GM12801 (cell line): ENCODE data around the gene DNAI4.

Experiments used
- TF ChIP-seq, protein P1 (sequence below): IDR thresholded peaks from one replicate; pipeline ENCODE4 v1.5.1; 2011; ENCODE audit warnings: control low read depth; ENCODE audit not compliant: insufficient read length; ENCODE audit errors: extremely low read depth

DNAI4 gene

DNA sequence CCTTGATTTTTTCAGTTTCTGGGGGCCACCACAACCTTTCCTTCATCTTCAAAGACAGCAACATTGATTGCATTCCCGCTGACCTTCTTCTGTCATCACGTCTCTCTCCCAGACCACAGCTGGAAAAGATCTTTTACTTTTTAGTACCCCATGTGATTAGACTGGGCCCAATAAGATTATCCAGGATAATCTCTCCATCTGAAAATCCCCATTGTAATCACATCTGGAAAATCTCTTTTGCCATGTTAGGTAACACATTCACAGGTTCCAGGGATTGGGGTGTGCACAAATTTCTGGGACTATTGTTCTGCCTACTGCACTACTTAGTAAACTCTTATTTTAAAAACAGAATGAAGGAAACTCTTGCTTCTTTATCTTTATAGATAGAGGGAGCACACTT lies 76.5 kb downstream of the DNAI4 start:
- TF ChIP-seq, protein P1, sequence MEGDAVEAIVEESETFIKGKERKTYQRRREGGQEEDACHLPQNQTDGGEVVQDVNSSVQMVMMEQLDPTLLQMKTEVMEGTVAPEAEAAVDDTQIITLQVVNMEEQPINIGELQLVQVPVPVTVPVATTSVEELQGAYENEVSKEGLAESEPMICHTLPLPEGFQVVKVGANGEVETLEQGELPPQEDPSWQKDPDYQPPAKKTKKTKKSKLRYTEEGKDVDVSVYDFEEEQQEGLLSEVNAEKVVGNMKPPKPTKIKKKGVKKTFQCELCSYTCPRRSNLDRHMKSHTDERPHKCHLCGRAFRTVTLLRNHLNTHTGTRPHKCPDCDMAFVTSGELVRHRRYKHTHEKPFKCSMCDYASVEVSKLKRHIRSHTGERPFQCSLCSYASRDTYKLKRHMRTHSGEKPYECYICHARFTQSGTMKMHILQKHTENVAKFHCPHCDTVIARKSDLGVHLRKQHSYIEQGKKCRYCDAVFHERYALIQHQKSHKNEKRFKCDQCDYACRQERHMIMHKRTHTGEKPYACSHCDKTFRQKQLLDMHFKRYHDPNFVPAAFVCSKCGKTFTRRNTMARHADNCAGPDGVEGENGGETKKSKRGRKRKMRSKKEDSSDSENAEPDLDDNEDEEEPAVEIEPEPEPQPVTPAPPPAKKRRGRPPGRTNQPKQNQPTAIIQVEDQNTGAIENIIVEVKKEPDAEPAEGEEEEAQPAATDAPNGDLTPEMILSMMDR, result no peak

DNA sequence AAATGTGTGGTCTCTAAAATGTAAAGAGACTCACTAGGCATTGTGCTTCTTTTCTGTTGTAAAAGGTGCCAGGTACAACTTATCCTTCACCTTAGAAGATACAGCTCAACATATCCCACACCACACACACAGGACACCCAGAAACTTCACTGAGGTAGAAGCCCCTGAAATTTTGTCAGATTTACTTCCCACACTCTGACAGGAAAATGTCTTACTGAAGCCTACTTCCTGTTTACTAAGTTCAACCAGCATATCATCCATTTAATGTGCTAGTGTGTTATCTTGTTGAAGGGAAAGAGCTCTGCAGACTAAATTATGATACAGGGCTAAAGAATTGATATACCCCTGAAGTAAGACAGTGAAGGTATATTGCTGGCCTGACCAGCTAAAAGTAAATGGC lies 83.7 kb downstream of the DNAI4 start:
- TF ChIP-seq, protein P1, result no peak

DNA sequence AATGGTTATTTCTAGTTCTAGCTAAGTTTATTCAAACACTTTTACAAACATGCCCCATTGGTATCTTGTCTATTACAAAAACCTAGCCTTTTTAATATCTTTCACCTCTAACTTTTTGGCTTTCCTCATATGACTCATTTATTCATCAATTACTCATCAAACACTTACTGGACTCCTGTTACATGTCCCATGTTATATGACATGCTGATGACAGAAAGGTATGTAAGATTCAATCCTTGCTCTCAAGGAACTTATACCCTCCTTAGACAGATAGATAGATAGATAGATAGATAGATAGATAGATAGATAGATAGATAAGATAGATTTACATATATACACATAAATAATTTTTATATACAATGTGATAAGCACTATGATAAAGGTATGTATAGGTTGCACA lies 89.7 kb downstream of the DNAI4 start:
- TF ChIP-seq, protein P1, result no peak

DNA sequence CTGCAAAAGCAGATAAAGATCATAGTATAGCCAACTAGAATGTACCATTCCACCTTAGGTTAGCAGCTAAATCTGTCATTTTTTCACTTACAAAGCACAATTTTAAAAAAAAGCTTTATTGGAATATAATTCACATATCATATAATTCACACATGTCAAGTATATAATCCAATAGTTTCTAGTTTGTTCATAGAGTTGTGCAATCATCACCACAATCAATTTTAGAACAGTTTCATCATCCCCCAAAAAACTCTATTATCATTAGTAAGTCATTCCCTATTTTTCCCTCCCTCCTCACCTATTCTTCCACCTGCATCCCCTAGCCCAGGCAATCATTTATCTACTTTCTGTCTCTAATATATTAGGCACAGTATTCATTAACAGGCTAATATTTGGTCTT lies 91.5 kb downstream of the DNAI4 start:
- TF ChIP-seq, protein P1, result no peak

DNA sequence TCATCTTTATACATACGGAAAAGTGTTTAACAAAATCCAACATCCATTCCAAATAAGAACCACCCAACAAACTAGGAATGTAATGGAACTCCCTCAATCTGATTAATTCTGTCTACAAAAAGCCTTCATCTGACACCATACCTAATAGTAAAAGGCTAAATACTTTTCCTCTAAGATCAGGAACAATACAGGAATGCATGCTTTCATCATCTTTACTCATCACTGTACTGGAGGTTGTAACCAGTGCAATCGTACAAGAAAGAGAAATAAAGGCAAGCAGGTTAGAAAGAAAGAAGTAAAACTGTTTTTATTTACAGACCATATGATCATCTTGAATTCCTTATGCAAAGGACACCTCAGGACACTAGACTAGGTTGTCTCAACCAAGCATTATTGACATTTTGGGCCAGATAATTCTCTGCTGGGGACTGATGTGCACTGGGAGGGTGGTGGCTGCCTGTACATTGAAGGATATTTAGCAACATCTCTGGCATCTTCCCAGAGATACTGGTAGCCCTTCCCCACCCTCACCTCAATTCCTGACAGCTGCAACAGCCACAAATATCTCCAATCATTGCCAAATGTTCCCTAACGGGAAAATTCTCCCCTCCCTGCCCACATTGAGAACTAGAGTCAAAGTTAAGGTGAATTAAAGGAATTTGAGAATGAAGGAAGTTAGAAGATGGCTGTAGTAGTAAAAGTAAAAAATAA lies 93.0 kb downstream of the DNAI4 start:
- TF ChIP-seq, protein P1, result no peak

DNA sequence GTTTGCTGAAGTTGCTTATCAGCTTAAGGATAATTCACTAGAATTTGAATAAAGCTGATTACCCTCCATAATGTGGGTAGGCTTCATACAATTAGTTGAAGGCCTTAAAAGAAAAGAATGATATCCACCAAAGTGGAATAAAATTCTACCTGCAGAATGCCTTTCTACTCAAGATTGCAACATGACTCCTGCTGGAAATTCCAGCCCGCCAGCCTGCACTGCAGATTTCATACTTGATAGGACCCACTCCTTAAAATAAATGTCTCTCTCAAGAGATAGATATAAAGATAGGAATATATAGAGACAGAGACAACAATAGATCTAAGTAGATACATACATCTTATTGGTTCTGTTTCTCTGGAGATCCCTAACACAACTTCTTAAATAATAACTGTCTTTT lies 99.9 kb downstream of the DNAI4 start:
- TF ChIP-seq, protein P1, result no peak

DNA sequence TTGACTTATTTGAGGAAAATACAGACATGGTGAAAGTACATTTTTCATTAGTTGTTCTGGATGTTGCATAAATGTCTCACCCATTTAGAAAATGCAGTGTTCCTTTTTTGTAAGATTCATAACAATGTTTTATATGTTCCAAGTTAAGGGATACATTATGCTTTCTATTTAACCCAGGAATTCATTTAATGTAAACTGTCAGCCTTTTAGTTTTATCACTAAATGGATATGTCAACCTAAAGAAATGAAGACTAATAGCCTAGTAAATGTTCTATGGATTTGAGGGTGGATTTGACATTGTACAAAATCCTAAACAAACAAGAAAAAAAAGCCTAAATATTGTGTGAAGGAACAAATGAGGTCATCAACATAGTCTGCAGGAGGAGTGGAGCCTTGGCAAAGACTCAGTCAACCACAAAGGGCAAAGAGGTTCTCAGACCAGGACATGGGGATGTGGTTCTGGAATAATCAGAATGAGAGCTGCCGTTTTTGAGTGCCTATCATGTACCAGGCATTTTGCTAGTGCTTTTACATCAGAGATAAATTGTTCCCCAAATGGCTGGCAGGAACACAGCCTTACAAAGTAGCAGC lies 114.8 kb downstream of the DNAI4 start:
- TF ChIP-seq, protein P1, result no peak
